ENCODE measurements around the gene STBD1. TPM values are rescaled to one million over a fixed set of nuclear protein-coding genes. Genes with fewer than 3 reads are reported as not detected.
"Not testable (repeated sequence)": the region's sequence is repeated elsewhere in the genome, so short reads cannot be mapped to it uniquely, and the experiment has no call there.

STBD1 gene
- polyA plus RNA-seq, 3 donors = 0.97 to 1.6 (median 1.3) TPM

DNA sequence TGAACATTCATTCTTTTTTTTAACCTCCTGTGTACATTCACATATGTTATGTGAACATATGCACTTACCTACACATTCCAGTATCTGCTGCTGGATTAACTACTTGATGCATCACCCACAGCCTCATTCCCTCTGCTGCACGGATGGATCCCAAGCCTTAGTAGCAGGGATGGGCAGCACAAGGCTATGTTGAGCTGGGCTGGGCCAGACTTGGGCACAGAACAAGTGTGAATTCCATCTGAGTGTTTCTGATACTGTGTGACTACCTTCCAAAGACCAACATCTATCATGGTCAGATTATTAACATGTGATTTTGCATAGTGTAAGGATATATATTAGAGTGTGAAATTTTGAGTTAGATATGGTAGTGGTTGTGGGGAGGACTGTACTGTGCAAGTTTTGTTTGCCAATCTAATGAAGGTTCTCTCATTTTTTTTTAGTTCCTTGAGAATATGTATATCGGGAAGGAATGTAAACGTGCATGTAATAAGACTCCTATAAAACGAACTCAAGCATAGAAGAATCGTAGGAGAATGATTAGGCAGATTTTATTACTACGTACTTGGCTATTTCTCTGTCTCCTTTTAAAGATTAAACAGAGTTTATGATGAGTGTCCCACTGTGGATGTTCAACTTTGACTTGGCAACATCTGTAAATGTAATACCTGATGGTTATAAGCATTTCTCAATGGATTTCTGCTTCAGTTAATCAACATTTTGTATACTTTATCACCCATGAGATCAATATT is 23.4 kb upstream of the STBD1 start:
- no peak for DNase-seq (ENCODE audit: low read depth in 3 of 3, low spot score in 2 of 3)

DNA sequence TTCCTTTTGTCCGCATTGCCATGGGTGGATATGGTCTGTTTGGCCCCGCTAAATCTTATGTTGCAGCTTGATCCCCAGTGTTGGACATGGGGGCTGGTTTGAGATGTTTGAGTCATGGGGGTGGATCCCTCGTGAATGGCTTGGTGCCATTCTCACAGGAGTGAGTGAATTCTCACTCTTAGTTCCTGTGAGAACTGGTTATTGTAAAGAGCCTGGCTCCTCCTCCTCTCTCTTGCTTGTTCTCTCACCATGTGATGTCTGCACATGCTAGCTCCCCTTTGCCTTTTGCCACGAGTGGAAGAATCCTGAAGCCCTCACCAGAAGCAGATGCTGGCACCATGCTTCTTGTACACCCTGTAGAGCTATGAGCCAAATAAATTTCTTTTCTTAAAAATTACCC is 22.6 kb upstream of the STBD1 start:
- DNase-seq (ENCODE audit: low read depth in 3 of 3, low spot score in 2 of 3) = no peak

DNA sequence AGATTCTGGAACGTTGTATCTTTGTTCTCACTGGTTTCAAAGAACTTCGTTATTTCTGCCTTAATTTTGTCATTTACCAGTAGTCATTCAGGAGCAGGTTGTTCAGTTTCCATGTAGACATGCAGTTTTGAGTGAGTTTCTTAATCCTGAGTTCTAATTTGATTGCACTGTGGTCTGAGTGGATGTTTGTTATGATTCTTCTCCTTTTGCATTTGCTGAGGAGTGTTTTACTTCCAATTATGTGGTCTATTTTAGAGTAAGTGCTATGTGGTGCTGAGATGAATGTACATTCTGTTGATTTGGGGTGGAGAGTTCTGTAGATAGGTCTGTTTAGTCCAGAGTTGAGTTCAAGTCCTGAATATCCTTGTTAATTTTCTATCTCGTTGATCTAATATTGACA is 18.7 kb upstream of the STBD1 start:
- not testable (repeated sequence) for DNase-seq (ENCODE audit: low read depth in 3 of 3, low spot score in 2 of 3)

DNA sequence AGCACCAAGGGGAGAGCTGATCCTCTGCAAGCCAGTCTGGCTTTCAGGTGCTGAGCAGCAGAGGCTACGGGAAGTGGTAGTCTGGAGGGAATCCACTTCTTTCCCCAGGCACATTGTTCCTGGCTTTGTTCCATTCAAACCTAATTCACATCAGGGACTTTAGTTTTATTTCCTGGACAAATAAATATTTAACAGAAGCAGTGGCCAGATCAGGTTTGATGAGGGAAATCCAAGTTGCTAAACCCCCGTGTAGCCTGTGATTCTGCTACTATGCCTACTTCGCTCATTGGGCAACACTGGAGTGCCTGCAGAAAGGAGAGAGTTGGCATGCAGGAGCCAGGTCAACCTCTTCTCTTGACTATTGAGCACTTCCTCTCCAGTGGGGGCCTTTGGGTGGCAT is 13.8 kb upstream of the STBD1 start:
- no peak for DNase-seq (ENCODE audit: low read depth in 3 of 3, low spot score in 2 of 3)

DNA sequence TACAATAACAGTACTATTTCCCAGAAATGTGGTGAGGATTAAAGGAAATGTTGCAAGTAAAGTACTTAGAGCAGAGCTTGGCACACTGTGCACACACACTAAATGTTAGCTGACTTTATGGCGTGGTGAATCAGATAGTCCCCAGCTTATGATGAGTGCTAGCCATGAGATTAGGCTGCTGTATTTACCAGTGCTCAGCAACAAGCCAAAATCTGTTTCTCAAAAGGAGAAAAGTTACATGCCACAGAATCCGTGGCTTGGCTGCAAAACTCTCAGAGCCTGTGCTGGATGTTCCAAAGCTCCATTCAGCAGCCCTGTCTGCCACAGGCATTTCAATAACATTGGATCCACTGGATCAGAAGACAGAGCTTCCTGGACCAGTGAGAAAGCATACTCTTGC is 12.8 kb upstream of the STBD1 start:
- no peak for DNase-seq (ENCODE audit: low read depth in 3 of 3, low spot score in 2 of 3)

DNA sequence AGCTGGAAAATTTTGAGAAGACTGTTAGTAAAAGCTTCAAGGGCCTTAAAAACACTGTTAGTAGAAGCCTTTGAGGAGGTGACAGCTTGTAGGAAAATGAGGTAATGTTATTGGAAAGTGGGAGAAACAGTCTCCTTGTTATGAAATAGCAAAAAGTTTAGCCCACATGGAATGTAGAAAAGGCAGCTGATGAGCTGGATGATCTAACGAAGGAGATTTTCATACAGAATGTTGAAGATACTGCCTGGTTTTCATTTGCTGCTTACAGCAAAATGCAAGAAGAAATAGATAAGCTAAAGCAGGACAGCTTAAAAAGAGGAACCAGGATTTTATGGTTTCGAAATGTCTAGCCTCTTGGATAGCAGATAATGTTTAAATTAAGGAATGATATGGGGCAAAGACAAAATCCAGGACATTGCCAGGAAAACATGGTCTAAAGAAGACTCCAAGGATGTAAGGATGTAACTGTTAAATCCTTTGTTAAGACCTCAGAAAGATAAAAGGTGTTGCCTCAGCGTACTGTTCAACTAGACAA is 10.2 kb upstream of the STBD1 start:
- no peak for DNase-seq (ENCODE audit: low read depth in 3 of 3, low spot score in 2 of 3)

DNA sequence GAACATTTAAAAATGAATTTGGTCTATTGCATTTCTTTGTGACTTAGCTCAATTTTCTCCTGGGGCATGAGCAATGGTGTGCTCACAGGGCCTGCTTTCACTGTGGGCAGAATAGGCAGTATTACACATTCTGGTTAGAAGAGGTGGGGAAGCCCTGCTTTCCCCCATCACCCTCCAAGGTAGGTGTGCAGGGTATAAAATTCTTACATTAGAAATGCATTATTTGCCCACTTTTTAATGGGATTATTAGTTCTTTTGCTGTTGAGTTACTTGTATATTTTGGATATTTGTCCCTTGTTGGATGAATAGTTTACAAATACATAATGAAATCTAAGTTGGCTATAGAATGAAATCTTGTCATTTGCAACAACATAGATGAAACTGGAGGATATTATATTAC is 8.3 kb upstream of the STBD1 start:
- DNase-seq (ENCODE audit: low read depth in 3 of 3, low spot score in 2 of 3) = no peak

DNA sequence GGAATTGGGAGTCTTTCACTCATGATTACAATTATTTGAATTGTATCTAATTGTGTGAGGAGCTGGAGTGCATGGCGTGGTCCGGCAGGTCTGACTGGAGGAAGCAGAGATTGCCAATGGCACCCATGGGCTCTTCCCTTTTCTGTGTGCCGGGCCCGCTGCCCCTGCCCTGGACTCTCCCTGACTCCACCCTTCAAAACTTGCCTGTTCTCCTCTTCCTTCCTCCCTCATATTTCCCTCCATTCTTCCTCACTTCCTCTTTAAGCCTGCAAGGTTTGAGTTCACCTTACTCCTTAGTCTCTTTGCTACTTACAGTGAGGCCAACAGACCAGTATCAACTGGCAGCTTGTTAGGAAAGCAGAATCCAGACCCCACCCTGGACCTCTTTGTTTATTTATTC is 6.5 kb upstream of the STBD1 start:
- no peak for DNase-seq (ENCODE audit: low read depth in 3 of 3, low spot score in 2 of 3)

DNA sequence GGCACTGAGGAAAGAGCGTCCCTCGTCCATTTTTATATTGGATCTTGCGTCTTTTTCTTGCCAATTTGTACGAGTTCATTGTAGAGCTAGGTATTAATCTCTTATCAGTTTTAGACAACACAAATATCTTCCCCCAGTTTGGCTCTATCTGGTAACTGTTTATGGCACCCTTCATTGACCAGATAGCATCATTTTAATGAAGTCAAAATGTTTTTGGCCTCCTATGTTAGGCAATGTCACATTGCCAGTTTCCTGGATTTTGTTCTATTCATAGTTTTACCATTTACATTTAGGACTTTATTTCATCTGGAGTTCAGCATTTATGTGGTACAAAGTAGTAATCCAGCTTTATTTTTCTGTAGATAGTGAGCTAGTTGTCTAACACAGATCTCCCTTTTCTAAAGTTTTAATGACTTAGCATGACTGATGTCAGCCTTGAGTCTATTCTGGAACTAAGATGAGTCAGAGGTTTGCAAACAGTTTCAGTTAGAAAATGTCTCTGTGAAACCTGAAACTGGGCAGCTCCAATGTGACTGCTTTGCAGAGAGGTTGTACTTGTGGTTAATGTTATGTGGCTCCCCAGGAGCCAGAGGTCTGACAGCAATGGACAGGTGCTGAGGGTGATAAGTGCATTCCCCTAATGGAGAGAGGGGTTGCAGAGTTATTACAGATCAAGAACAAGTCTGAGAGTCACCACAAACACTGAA is 5.3 kb upstream of the STBD1 start:
- no peak for DNase-seq (ENCODE audit: low read depth in 3 of 3, low spot score in 2 of 3)

DNA sequence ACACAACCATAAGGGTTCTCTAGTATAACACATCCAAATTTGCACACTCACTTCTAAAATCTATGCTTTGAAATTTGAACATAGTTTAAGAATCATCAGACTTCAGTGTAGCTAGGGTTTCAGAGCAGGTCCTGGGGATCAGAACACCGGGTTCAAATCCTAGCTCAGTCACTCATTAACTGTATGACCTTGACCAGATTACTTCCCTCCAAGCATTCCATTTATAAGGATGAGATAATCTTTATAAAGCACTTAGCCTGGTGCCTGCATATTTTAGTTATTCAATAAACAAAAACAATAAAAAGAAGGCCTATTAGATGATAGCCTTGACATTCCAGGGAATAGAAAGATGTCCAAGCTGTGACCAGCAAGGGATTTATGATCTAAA is 4.8 kb upstream of the STBD1 start:
- DNase-seq (ENCODE audit: low read depth in 3 of 3, low spot score in 2 of 3) = no peak

DNA sequence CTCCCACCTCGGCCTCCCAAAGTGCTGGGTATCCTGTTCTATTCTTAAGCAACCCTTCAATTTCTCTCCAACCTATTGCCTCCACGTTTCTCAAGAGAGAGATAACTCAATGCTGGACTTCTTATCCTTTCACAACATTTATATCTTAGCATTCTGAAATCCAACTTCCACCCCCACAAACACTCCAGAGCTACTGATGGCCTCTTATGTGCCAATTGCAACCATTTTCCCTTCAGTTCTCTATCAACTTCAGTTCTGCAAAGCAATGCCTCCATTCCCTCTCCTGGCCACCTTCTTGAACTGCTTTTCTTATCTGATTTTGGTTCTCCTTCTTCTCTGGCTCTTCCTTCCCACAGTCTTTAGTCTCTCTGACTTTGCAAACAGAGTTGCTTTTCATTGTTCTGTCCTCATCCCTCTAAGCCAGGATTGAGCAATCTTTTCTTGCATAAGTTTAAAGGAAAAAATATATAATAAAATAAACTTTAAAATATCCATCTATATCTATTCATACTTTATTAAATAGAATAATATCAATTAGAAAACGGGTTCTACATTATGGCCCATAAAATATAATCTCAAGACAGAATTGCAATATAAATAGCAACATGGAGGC is 3.6 kb upstream of the STBD1 start:
- DNase-seq (ENCODE audit: low read depth in 3 of 3, low spot score in 2 of 3) = no peak

DNA sequence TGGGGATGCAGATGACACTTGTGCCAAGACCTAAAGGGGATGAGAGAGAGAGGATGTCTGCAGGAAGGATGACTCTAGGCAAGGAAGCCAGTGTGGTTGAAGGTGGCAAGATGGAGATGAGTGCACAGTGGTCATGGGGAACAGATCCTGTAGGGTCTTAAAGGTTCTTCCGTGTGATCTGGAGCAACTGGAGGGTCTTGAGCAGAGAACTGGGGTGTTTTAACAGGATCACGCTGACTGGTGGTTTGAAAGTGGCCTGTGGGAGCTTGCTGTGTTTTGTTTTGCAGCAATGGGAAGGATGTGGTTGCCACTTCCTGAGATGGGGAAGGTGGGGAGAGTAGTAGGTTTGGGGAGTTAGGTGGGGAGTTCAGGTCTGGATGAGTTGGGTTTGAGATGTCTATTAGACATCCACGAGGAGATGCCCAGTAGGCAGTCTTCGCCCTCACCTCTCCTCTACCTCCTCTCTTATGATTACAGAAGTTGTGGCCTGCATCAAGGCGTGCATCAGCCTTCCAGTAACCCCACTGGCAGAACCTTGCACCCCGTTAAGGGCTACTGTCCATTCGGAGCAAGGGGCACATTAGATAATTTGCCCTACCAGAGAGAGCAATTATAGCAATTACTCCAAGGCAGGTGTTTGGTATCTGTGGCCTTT is 1.4 kb upstream of the STBD1 start:
- no peak for DNase-seq (ENCODE audit: low read depth in 3 of 3, low spot score in 2 of 3)

DNA sequence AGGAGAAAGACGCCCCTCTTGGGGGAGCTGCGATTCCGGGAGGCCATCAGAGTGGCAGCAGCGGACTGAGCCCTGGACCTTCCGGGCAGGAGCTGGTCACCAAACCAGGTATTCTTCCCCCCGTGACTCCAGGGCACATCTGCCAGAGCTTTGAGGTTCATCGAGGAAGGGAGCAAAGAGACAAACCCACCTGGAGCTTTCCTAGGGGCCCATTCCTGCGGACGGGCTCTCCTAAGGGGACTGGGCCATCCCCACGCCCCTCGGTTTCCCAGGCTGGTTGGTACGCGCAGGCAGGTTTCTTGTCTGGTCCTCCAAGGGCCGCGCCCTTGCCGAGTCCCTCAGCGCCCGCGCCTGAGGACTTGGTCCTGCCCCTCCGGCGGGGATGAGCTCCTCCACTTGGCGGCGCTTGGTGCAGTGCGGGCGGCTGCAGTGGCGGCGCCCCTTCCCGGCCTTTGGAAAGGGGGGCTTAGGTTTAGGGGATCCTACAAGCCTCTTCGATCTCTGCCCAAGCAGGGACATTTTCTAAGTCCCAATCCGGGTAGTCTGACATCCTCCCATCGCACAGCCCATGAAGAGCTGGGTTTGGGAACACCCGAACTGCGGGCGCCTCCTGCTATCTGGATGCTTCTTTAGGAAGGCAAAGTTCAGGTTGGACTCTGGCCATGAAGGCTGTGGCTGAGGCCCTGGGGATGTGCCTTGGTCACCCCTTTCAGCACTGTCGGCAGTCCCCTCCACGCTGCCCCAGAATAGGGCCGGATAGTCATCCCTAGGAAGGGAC is 538 bp downstream of the STBD1 start:
- DNase-seq (ENCODE audit: low read depth in 3 of 3, low spot score in 2 of 3) = peak in 1 of 3 donors; percentile 23

DNA sequence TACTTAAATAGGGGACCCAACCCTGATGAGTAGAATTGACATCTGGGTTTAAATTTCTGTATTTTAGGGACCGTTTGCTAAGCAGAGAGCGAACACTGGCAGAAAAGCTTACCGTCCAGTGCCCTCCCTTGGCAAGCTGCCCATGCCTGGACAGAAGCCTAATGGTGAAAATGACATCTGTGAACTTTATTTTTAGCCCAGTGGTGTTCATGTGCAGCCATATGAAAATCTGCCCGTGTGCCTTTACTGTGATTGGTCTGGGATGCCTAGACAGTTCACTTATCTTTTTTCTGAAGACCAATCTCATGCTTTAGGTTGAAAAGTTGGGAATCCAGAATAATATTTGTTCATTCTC is 1.1 kb downstream of the STBD1 start:
- no peak for DNase-seq (ENCODE audit: low read depth in 3 of 3, low spot score in 2 of 3)

DNA sequence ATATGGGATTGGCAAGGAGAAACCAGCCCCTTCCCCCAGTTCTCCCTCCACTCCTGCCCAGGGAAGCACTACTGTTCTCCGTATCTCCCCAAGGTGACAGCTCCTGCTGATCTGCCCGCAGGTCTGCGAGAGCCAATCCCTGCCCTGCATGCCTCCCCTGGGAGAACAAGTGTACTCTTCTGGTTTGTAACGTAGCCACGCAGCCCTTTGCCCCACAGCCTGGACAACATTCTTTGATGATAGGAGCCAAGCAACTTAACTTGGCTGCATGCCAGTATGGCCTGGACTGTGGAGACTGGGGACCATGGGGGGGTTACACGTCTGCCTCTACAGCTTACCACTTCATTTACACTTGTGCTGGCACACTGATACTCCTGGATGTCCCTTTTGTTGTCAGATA is 2.0 kb downstream of the STBD1 start:
- DNase-seq (ENCODE audit: low read depth in 3 of 3, low spot score in 2 of 3) = no peak

DNA sequence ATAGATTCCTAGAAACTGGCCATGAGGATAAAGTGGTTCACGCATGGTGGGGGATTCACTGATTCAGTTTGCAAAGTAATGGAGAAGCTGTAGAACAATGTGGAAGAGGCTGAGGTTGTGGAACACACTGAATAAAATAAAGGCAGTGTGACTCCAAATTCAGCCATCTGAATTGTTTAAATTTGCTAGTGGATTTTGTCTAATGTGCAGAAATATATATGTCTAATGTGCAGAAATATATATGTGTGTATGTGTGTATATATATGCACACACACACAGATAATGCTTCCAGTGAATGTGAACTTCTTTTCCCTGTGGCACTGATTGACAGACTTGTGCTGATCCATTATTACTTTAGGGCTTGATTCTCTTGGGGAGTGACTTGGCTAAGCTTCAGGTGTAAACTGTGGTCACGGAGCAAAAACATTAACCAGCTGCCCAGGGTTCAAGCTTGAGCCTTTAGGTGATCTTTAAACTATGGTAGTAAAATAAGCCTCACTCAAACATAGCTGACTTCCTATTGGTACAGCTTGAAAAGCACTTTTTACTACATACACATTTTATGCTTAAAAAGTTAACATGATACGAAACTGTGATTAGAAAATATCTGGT is 3.5 kb downstream of the STBD1 start:
- no peak for DNase-seq (ENCODE audit: low read depth in 3 of 3, low spot score in 2 of 3)

DNA sequence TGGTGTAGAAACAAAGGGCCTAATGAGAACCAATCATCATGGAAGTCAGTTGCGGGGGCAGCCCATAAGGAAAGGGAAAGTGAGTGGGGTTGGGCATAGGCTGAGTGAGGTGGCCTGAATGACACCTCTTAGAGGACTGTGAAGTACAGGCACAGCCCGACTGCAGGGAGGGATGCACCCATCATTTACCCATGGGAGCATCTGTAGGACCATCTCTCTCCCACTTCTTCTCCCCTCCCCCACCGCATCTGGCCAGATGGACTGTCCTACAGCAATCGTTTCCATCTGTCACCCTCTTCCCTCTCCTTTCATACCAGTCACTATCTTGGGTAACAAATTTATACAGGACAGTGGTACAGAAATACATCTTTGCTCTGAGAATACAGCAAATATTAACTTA is 4.2 kb downstream of the STBD1 start:
- no peak for DNase-seq (ENCODE audit: low read depth in 3 of 3, low spot score in 2 of 3)

DNA sequence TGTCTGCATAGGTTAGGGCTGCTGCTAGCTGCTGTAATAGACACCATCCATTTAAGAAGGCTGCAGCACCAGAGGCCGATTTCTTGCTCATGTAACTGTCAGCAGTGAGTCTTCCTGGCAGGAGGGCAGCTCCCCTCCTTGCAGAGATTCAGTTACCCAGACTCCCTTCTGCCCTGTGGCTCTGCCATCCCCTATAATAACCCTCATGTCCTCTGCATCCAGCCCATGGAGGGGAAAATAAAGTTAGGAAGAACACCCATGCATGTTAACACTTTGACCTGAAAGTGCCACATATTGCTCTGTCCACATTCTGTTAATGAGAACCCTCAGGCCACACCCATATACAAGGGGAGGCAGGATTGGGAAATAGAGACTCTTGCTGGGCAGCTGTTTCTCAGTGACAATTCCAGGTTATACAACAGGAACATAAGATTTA is 5.4 kb downstream of the STBD1 start:
- no peak for DNase-seq (ENCODE audit: low read depth in 3 of 3, low spot score in 2 of 3)

DNA sequence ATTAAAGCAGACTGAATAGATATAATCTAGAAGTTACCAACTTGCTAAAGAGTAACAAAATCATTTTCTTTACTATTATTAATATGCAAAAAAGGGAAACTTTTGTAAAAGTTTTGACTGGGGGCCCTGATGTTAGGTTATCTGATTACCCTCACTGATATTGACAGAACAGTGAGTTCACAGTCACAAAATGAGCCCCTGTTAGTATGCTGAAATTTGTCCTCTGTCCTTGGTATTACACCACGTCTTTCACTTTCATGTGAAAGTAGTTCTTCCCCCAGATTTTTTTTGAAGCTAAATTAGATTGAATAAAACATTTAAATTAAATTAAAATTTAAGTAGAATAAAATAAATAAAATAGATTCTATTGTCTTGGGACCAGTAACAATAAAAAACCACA is 5.9 kb downstream of the STBD1 start:
- DNase-seq (ENCODE audit: low read depth in 3 of 3, low spot score in 2 of 3) = no peak

DNA sequence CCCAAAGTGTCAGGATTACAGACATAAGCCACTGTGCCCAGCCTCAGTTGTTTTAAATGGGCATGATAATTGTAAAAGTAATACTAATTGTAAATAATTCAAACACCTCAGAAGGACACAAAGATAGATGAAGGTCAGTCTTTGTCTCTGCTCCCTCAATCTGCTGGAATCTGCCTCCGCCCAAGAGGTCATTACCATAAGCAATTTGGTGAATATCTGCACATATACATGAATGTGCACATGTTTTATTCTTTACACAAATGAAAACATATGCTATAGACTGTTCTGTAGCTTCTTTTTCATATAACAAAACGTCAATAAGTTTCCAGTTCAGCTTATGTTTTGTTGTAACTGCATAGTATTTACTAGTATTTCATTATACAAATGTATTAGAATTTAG is 7.0 kb downstream of the STBD1 start:
- no peak for DNase-seq (ENCODE audit: low read depth in 3 of 3, low spot score in 2 of 3)

All from right renal cortex interstitium (tissue), 3 donors.